ENCODE data around the gene PRDM9. TPM values are rescaled to one million over a fixed set of nuclear protein-coding genes. Genes with fewer than 3 reads are reported as not detected.

PRDM9 gene
- total RNA-seq, 1 donor from 2014 or later = not detected

DNA sequence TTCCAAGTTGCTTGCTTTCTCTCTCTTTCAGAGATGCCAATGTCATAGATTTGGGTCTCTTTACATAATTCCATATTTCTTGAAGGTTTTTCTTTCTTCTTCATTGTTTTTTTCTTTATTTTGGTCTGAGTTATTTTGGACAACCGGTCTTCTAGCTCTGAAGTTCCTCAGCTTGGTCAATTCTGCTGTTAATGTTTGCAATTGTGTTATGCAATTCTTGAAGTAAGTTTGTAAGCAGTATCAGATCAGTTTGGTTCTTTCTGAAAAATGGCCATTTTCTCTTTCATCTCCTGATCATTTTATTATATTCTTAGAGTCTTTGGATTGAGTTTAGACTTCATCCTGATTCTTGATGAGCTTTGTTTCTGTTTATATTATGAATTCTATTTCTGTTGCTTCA is 16.4 kb upstream of the PRDM9 start:
- no peaks in the 10 kb centered on the region for H3K4me1 ChIP-seq (ENCODE audit: insufficient read depth, low read length)
- Mint-ChIP-seq H3K27me3 (ENCODE audit: low read depth, unreplicated experiment) (no peaks in the 10 kb centered on the region), H3K9me3 (ENCODE audit: unreplicated experiment) (no peaks in the 10 kb centered on the region), H3K4me1 (ENCODE audit: low read depth, unreplicated experiment) (no peaks in the 10 kb centered on the region), H3K27ac (ENCODE audit: unreplicated experiment) (no peak overlapping the region), H3K36me3 (ENCODE audit: low read depth, unreplicated experiment) (no peaks in the 10 kb centered on the region), H3K4me3 (ENCODE audit: unreplicated experiment) (no peak overlapping the region)
- no peaks in the 10 kb centered on the region for H3K36me3 ChIP-seq (ENCODE audit: insufficient read depth, low read length)
- peaks cover 5% of the 10 kb centered on the region for H3K9me3 ChIP-seq (ENCODE audit: insufficient read depth, low read depth, low read length)
- no peak overlapping the region for H3K4me3 ChIP-seq (ENCODE audit: insufficient read depth, low read depth, low read length)
- no peak for DNase-seq (ENCODE audit: low read depth)
- no peak overlapping the region for H3K9ac ChIP-seq (ENCODE audit: low read length)
- no peak for FAIRE-seq
- no peaks in the 10 kb centered on the region for H3K79me2 ChIP-seq (ENCODE audit: insufficient read depth, low read length)
- no peak overlapping the region for H2AFZ ChIP-seq (ENCODE audit: low read depth, low read length)
- H3K4me2 ChIP-seq (ENCODE audit: low read length) = no peak overlapping the region
- TF ChIP-seq EZH2 (IDR thresholded peaks at IDR 0.05; ENCODE audit: insufficient read depth, low read length) (no peak), CTCF (IDR thresholded peaks at IDR 0.05; ENCODE audit: insufficient read depth, low read depth, low read length) (no peak)
- H3K27me3 ChIP-seq (ENCODE audit: insufficient read depth, low read length) = no peaks in the 10 kb centered on the region
- no peaks in the 10 kb centered on the region for H4K20me1 ChIP-seq (ENCODE audit: insufficient read depth, low read length)
- H3K27ac ChIP-seq (ENCODE audit: low read depth, low read length) = no peak overlapping the region

DNA sequence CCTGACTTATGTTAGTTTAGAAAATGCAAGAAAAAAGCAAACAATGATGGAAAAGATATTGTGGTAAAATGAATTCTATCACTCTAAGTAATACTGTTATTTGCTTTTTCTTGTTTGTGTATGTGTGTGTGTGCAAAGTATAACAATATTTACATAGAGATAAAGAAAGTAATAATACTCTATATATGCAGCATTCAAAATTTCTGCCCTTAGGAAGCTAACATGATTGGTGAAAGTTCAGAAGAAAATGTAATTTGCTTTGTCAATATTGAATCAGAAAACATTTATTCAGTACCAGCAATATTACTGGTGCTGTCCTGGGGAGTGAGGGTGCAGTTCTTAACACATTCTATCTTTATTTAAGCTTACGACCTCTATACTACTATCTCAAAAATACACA is 12.9 kb upstream of the PRDM9 start:
- H4K20me1 ChIP-seq (ENCODE audit: insufficient read depth, low read length) = no peaks in the 10 kb centered on the region
- no peak overlapping the region for H3K9ac ChIP-seq (ENCODE audit: low read length)
- no peak overlapping the region for H3K4me3 ChIP-seq (ENCODE audit: insufficient read depth, low read depth, low read length)
- peaks cover 5% of the 10 kb centered on the region for H3K9me3 ChIP-seq (ENCODE audit: insufficient read depth, low read depth, low read length)
- TF ChIP-seq EZH2 (IDR thresholded peaks at IDR 0.05; ENCODE audit: insufficient read depth, low read length) = no peak
- no peak for TF ChIP-seq CTCF (IDR thresholded peaks at IDR 0.05; ENCODE audit: insufficient read depth, low read depth, low read length)
- H3K36me3 Mint-ChIP-seq (ENCODE audit: low read depth, unreplicated experiment) = no peaks in the 10 kb centered on the region
- no peak overlapping the region for H3K27ac Mint-ChIP-seq (ENCODE audit: unreplicated experiment)
- H3K4me2 ChIP-seq (ENCODE audit: low read length) = no peak overlapping the region
- H3K4me1 ChIP-seq (ENCODE audit: insufficient read depth, low read length) = no peaks in the 10 kb centered on the region
- no peak overlapping the region for H3K27ac ChIP-seq (ENCODE audit: low read depth, low read length)
- FAIRE-seq = no peak
- no peaks in the 10 kb centered on the region for H3K36me3 ChIP-seq (ENCODE audit: insufficient read depth, low read length)
- no peak overlapping the region for H3K4me3 Mint-ChIP-seq (ENCODE audit: unreplicated experiment)
- H3K27me3 ChIP-seq (ENCODE audit: insufficient read depth, low read length) = no peaks in the 10 kb centered on the region
- H3K27me3 Mint-ChIP-seq (ENCODE audit: low read depth, unreplicated experiment) = no peaks in the 10 kb centered on the region
- H3K4me1 Mint-ChIP-seq (ENCODE audit: low read depth, unreplicated experiment) = no peaks in the 10 kb centered on the region
- no peak for DNase-seq (ENCODE audit: low read depth)
- H2AFZ ChIP-seq (ENCODE audit: low read depth, low read length) = no peak overlapping the region
- H3K9me3 Mint-ChIP-seq (ENCODE audit: unreplicated experiment) = no peaks in the 10 kb centered on the region
- H3K79me2 ChIP-seq (ENCODE audit: insufficient read depth, low read length) = no peaks in the 10 kb centered on the region

- Histone ChIP-seq H3K4me1 (ENCODE audit: insufficient read depth, low read length) (no peaks in the 10 kb centered on the region), H4K20me1 (ENCODE audit: insufficient read depth, low read length) (no peaks in the 10 kb centered on the region), H3K9me3 (ENCODE audit: insufficient read depth, low read depth, low read length) (peaks cover 5% of the 10 kb centered on the region), H3K36me3 (ENCODE audit: insufficient read depth, low read length) (no peaks in the 10 kb centered on the region), H3K79me2 (ENCODE audit: insufficient read depth, low read length) (no peaks in the 10 kb centered on the region), H3K4me3 (ENCODE audit: insufficient read depth, low read depth, low read length) (no peak overlapping the region), H3K4me2 (ENCODE audit: low read length) (no peak overlapping the region), H3K27ac (ENCODE audit: low read depth, low read length) (no peak overlapping the region), H3K9ac (ENCODE audit: low read length) (no peak overlapping the region), H2AFZ (ENCODE audit: low read depth, low read length) (no peak overlapping the region), H3K27me3 (ENCODE audit: insufficient read depth, low read length) (no peaks in the 10 kb centered on the region)
- no peaks in the 10 kb centered on the region for H3K27me3 Mint-ChIP-seq (ENCODE audit: low read depth, unreplicated experiment)
- no peak for TF ChIP-seq CTCF (IDR thresholded peaks at IDR 0.05; ENCODE audit: insufficient read depth, low read depth, low read length)
- TF ChIP-seq EZH2 (IDR thresholded peaks at IDR 0.05; ENCODE audit: insufficient read depth, low read length) = no peak
- no peak overlapping the region for H3K27ac Mint-ChIP-seq (ENCODE audit: unreplicated experiment)
- H3K36me3 Mint-ChIP-seq (ENCODE audit: low read depth, unreplicated experiment) = no peaks in the 10 kb centered on the region
- H3K4me3 Mint-ChIP-seq (ENCODE audit: unreplicated experiment) = no peak overlapping the region
- DNase-seq (ENCODE audit: low read depth) = no peak
- no peaks in the 10 kb centered on the region for H3K9me3 Mint-ChIP-seq (ENCODE audit: unreplicated experiment)
- no peak for FAIRE-seq
- H3K4me1 Mint-ChIP-seq (ENCODE audit: low read depth, unreplicated experiment) = no peaks in the 10 kb centered on the region
Measured at GRCh38 chr5:23496576-23496975, 10.8 kb upstream of the PRDM9 start.

Measured in astrocyte (in vitro differentiated cells and primary cell).